ENCODE results near the gene C1GALT1C1.
"Not testable (repeated sequence)": the region's sequence is repeated elsewhere in the genome, so short reads cannot be mapped to it uniquely, and the experiment has no call there.

Gene C1GALT1C1

DNA sequence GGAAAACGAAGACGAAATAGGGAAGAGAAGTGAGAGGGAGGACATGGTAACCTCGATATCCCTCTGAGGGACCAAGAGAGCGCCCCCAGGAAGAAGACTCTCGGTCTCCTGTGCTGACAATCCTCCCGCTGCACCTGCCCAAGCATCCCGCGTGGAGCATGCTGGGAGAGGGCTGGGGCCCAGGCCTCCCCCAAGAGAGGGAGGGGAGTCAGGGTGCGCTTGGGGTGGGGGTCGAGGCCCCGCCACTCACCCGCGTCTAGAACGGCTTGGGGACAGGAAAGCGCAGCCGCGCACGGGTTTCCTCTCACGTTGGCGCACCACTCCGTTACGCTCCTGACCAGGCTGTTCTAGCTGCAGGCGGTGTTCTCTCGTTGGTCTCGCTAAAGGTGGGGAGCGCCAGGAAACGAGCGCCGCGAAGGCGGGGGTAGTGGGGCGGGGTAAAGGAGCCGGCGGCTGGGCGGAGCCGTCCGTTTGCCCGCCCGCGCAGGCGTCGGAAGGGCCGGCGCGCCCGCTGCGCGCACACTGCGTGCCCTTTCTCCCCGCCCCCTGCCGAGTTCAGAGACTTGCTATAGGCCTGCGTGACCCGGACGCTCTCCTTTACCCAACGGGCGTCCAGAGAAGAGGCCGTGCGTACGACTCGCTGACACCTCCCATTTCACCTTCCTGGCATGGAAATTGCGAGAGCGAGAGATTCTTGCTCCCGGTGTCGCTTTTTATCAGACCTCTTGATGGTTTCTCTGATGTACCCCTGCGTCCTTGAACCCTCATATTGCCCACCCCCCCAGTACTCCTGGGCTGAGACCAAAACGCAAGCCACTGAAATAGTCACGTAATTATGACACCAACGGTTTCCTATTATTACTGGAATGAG is at the start of gene C1GALT1C1:
Gene C1GALT1C1 (minus strand): TSS at position 388 of the 871 bp plus-strand sequence. CDS start 2,888 bp downstream, outside the sequence.
- peak; percentile 91 for DNase-seq

DNA sequence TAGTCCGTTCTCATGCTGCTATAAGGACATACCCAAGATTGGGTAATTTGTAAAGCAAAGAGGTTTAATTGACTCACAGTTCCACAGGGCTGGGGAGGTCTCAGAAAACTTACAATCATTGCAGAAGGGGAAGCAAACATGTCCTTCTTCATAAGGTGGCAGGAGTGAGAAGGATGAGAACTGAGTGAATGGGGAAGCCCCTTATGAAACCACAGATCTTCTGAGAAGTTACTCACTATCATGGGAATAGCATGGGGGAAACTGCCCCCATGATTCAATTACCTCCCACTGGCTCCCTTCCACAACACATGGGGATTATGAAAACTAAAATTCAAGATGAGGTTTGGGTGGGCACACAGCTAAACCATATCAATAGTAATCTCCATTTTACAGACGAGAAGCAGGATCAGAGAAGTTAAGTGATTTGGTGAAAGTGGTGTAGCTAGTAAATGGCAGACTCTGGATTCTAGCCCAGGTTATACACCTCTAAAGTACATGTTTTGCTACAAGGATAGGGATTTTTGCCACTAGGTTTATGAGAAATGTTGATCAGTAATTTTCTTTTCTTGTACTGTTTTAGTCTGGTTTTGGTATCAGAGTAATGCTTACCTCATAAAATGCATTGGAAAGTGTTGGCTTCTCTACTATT is 47.3 kb upstream of the C1GALT1C1 start:
- DNase-seq: no peak

GRCh38 chrX:120672841-120673530 is 43.1 kb upstream of the C1GALT1C1 start:
- no peak for DNase-seq

GRCh38 chrX:120672389-120672788 is 42.5 kb upstream of the C1GALT1C1 start:
- no peak for DNase-seq

- DNase-seq: no peak
Measured at GRCh38 chrX:120671963-120672362, 42.1 kb upstream of the C1GALT1C1 start.

DNA sequence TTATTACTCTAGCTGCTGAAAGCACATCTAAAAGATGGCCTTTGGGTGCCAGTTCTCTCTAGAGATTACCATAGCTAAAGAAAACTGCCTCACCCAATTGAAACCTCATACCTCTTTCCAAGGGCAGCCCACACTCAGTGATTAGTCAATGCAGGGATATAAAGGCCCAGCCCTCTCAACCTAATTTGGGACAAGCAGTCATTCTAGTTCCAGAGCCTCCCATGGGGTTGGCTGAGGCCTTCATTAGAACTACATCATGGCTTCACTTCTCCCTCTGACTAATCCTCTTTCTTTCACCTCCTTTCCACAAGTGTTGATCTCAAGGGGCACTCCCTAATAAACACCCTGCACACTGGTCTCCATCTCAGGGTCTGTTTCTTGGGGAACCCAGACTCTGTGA is 38.5 kb upstream of the C1GALT1C1 start:
- no peak for DNase-seq

GRCh38 chrX:120664535-120664934 is 34.7 kb upstream of the C1GALT1C1 start:
- DNase-seq: not testable (repeated sequence)

GRCh38 chrX:120664081-120664480 is 34.2 kb upstream of the C1GALT1C1 start:
- DNase-seq: no peak

DNA sequence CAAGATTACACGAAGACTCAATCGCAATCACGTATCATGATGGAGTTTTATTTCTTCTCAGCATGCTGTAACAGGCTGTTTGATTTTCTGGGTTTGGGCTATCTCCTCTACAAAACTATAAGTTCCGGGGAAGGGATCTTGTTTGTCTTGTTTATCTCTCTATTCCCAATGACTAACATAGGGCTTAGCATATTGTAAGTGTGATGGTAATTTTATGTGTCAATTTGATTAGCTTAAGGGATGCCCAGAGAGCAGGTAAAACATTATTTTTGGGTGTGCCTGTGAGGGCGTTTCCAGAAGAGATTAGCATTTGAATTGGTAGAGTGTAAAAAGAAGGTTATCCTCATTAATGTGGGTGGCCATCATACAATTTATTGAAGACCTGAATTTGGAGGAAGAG is 32.8 kb upstream of the C1GALT1C1 start:
- DNase-seq: no peak

- no peak for DNase-seq
Measured at GRCh38 chrX:120660637-120661036, 30.8 kb upstream of the C1GALT1C1 start.

GRCh38 chrX:120653000-120653399 is 23.1 kb upstream of the C1GALT1C1 start:
- no peak for DNase-seq

DNA sequence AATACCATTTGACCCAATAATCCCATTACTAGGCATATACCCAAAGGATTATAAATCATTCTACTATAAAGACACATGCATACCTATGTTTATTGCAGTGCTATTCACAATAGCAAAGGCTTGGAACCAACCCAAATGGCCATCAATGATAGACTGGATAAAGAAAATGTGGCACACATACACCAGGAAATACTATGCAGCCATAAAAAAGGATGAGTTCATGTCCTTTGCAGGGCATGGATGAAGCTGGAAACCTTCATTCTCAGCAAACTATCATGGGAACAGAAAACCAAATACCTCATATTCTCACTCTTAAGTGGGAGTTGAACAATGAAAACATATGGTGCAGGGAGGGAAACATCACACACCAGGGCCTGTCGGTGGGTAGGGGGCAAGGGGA is 22.4 kb upstream of the C1GALT1C1 start:
- not testable (repeated sequence) for DNase-seq

- DNase-seq: no peak
Measured at GRCh38 chrX:120647127-120647526, 17.3 kb upstream of the C1GALT1C1 start.

DNA sequence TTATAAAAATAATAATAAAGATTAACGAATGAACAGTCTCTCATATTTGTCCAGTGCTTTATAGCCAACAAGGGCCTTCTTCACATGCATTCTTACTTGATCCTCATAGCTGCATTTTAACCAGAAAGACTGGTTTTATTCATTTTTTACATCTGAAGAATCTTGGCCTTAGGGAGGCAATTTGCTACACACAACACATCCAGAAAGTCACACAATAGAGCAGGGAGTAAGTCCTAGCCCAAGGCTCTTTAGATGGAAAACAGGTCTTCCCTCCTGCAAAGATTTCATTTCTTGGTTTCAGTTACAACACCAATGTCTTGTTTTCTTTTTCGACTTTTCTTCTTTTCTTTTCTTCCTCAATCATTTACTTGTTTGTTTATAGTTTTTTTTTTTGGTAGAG is 13.0 kb upstream of the C1GALT1C1 start:
- DNase-seq: no peak

- no peak for DNase-seq
Measured at GRCh38 chrX:120638619-120639018, 8.8 kb upstream of the C1GALT1C1 start.

DNA sequence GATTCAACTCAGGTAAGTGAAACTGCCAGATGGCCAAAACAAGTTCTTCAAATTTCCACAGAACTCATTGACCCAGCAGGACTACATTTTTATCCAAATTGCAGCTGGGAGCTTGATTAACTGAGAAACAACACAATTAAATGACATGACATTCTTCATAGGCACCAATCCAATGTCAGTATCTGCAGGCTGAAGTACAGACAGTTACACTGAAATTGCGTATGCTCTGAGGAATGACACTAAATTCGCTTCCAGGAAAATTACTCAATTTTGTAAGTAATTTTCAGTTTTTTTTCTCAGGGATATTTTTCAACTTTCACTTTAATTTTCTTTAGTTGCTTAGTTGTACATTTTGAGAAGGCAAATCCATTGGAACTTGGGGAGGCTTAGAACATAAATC is 4.5 kb downstream of the C1GALT1C1 start:
- DNase-seq: no peak

GRCh38 chrX:120617996-120618630 is 11.7 kb downstream of the C1GALT1C1 start:
- DNase-seq: no peak

- no peak for DNase-seq
Measured at GRCh38 chrX:120614816-120615215, 15.0 kb downstream of the C1GALT1C1 start.

DNA sequence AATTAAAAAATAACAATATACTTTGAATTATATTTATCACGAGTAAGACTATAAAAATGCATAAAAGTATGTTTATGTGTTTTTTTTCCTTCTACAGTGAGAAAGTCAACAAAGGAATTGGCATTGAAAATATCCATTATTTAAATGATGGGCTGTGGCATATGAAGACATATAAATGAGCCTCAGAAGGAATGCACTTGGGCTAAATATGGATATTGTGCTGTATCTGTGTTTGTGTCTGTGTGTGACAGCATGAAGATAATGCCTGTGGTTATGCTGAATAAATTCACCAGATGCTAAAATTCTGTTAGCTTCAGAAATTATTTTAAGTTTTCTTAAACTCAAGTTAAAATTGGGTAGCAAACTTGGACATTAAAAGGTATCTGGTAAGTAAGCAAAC is 17.8 kb downstream of the C1GALT1C1 start:
- no peak for DNase-seq

GRCh38 chrX:120604361-120604782 is 25.5 kb downstream of the C1GALT1C1 start:
- no peak for DNase-seq

- peak; percentile 83 for DNase-seq
Measured at GRCh38 chrX:120603707-120604360, 26.0 kb downstream of the C1GALT1C1 start, which contains the start of gene MCTS1. TSS of gene MCTS1 (plus strand) at chrX:120604101. CDS start at chrX:120604237, 136 bp downstream.

- no peak for DNase-seq
Measured at GRCh38 chrX:120585702-120586101, 44.2 kb downstream of the C1GALT1C1 start.
